GM12892 (cell line): ENCODE results near the gene PNMA6A. TPM values are rescaled to one million over a fixed set of nuclear protein-coding genes. Genes with fewer than 3 reads are reported as not detected.
"Not testable (repeated sequence)": the region's sequence is repeated elsewhere in the genome, so short reads cannot be mapped to it uniquely, and the experiment has no call there.

ENCODE experiments used
- DNase-seq: peaks from one replicate; pipeline ENCODE4 v3.0.0; 2011; ENCODE audit not compliant: insufficient read length
- FAIRE-seq: peaks from 2 replicates; lab custom pipeline; 2011; peaks lifted over from hg19 to GRCh38; lab: Jason Lieb, UNC
- POLR2A ChIP-seq: IDR thresholded peaks from 2 replicates; pipeline ENCODE4 v1.6.1; 2011; ENCODE audit warnings: low read depth, low read length, control low read depth
- POLR2AphosphoS5 ChIP-seq: IDR thresholded peaks from 2 replicates; pipeline ENCODE4 v1.6.1; 2011; ENCODE audit warnings: low read depth, low read length, control low read depth
- TAF1 ChIP-seq: IDR thresholded peaks from 2 replicates; pipeline ENCODE4 v1.6.1; 2011; ENCODE audit warnings: low read depth, mild to moderate bottlenecking, control low read depth, low read length, borderline replicate concordance
- polyA plus RNA-seq: library from polyadenylated mRNA; unstranded; fragments of >200 nt; gene quantifications from one replicate; pipeline ENCODE4 v1.2.1, GENCODE V29; 2012; ENCODE audit warnings: missing spikeins, inconsistent platforms; ENCODE audit not compliant: missing spikeins

Gene PNMA6A
- polyA plus RNA-seq = 0.19 TPM

DNA sequence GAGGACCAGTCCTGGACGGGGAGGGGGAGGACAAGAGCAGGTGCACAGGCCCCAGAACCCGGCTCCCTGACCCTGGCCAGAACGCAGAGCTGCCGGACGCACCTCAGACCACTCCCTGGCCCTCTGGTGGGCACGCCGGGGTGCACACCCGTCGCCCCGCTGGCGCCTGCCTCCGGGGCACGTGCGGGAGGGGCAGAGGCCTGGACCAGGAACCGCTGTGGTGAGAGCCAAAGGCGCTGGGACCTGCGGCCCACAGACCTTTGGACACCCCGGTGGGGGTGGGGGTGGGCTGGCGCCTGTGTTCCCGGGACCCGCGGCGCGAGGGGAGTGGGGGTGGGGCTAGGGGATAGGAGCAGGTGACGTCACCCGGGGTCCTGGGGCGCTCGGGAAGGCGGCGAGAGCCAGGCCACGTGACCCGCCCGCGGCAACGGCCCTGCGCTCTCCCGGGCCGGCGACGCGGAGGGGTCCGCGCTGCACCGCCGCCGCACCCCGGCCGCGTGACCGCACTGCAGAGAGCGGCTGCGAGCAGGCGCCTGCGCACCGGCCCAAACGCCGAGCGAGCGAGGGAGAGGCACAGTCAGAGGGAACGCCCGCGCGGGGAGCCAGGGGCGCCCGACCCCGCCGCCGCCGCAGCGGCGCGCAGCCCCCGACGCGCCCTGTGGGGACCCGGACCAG, at the start of gene PNMA6A:
Gene PNMA6A, plus strand, starts transcription at position 546 of the 675 bp plus-strand sequence. CDS start 609 bp downstream, outside the sequence.
- DNase-seq, FAIRE-seq: not testable (repeated sequence)

DNA sequence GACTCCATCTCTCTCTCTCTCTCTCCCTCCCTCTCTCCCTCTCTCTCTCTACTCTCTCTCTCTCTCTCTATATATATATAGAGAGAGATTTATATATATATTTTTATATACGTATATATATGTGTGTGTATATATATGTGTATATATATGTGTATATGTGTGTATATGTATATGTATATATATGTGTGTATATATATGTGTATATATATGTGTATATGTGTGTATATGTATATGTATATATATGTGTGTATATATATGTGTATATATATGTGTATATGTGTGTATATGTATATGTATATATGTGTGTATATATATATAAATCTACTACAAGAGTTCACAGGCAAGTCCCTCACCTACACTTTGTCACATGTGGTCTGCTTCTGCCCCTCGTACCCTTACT, 45.8 kb upstream of the PNMA6A start:
- not testable (repeated sequence) for FAIRE-seq, DNase-seq

DNA sequence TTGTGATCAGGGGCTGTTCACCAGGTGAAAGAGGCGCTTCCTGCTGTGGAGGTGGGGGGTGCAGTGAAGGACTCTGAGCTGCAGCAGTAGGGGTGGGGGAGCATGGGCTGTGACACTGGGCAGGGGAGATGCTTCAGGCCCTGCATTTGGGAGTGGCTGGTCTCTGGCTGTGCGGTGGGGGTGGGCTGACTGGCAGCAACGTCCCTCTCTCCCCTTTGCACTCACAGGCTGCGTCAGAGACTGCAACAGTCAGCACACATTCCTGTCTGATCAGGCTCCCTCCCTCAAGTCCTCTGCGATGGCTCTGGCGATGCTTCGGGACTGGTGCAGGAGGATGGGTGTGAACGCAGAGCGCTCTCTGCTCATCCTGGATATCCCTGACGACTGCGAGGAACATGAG, 43.8 kb upstream of the PNMA6A start:
- not testable (repeated sequence) for DNase-seq, FAIRE-seq

DNA sequence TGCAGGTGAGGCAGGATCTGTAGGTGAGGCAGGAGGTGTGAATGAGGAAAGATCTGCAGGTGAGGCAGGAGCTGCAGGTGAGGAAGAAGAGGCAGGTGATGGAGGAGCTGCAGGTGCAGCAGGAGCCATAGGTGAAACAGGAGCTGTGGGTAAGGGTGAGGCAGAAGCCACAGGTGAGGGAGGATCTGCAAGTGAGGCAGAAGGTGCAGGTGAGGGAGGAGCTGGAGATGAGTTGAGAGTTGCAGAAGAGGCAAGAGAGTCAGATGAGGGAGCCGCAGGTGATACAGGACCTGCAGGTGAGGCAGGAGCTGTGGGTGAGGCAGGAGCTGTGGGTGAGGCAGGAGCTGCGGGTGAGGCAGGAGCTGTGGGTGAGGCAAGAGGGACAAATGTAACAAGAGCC, 43.1 kb upstream of the PNMA6A start:
- FAIRE-seq = no peak
- TF ChIP-seq TAF1 (no peak), POLR2AphosphoS5 (no peak), POLR2A (no peak)
- no peak for DNase-seq

DNA sequence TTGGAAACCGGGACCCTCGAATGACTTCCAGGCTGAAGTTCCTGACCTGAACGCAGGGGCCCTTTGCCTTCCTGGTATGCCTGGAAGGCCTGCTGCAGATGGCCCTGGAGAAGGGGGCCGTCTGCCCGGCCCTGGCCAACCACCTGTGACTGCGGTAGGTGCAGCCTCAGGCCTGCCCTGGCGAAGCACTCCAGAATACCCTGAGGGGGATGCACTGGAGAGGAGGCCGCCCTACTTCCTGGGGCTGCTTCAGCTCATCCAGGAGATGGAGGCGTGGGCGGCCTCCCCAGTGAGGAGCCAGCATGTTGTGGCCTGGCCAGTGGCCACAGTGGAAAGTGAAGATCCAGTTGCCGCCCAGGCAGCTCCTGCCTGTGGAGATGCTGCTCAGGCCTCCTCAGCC, 42.4 kb upstream of the PNMA6A start:
- FAIRE-seq (no peak), DNase-seq (no peak)
- no peak for TF ChIP-seq POLR2A
- TF ChIP-seq TAF1 = no peak
- no peak for TF ChIP-seq POLR2AphosphoS5

DNA sequence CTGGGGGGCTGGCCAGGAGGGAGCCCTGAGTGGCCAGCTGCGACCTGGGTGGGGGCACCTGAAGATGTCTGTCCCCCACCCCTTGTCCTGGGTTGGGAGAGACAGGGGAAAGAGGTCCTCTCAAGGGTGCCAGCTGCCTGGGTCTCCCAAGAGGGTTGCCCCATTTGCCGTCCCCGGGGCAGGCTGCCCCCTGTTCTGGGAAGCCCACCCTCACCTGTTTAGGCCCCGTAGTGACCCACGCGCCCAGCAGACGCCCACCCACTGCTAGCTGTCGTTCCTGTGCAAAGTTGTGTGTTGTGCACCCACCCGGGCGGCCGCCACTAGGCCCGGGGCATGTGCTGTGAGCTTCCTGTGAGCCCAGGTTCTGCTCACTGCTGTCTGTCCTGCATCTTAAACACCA, 41.5 kb upstream of the PNMA6A start:
- no peak for FAIRE-seq

DNA sequence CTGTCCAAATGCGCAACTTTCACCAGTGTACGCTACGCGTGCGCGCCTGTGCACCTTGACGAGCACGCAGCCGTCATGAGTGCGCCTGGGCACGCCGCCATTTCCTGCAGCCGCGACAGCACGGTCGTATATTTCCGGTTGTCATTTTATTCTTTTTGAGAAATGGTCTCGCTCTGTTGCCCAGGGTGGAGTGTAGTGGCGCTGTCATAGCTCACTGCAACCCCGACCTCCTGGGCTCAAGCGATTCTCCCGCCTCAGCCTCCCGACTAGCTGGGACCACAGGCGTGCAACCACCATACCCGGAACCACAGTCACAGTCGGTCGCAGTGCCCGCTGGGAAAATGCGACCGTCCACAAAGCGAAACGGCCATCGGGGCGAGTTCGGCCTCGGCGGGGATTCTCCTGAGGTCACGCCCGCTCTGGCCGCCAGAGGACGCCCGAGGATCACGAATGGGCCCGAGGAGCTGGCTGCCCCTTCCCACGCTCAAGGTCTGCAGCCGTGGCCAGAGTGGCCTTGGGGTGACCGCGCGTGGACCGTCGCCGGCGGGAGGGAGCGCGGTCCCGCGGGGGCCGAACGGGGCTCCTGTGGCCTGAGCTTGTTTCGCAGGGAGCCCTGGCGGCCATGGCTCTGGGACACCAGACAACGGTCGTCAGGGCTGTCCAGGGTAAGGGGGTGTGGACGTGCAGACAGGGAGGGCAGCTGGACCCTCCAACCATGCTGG, 39.7 kb upstream of the PNMA6A start:
- FAIRE-seq = peak; percentile 78
- TF ChIP-seq POLR2A = no peak; the same call in 1 of the 2 replicates
- no peak for TF ChIP-seq POLR2AphosphoS5
- DNase-seq = peak; percentile 69

More for the DNA sequence above, 41.5 kb upstream of the PNMA6A start:
- DNase-seq = no peak
- TF ChIP-seq POLR2AphosphoS5 (no peak), POLR2A (no peak), TAF1 (no peak)

DNA sequence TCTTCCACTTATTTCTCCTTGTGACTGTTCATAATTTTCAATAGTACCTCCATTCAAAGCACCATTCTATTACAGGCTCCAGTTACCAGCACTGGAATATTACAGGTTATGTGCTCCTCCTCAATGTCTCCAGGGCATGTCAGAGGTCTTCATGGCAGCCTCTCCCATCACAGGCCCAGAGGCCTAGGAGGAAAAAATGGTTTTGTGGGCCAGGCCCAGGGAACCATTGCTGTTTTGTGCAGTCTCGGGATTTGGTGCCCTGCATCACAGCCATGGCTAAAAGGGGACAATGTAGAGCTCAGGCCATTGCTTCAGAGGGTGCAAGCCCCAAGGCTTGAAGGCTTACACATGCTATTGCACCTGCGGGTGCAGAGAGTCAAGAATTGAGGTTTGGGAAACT, 23.2 kb upstream of the PNMA6A start:
- FAIRE-seq = no peak
- TF ChIP-seq POLR2A = no peak
- no peak for TF ChIP-seq TAF1
- no peak for TF ChIP-seq POLR2AphosphoS5

DNA sequence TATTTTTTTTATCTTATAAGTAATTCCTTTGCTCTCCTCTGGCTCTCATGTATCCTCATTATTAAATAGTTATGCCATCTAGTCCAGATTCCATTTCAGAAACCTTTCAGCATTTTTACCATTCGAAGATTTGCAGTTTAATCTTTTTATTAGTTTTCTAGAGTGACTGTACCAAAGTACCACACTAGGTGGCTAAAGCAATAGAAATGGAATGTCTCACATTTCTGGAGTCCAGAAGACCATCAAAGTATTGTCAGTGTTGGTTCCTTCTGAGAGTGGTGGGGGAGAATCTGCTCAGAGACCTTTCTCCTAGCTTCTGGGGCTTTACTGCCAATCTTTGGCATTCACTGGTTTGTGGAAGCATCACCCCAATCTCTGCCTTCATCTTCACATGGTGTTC, 19.7 kb upstream of the PNMA6A start:
- no peak for DNase-seq
- no peak for TF ChIP-seq POLR2AphosphoS5
- no peak for TF ChIP-seq POLR2A
- no peak for TF ChIP-seq TAF1
- no peak for FAIRE-seq

More for the DNA sequence above, 23.2 kb upstream of the PNMA6A start:
- no peak for DNase-seq

DNA sequence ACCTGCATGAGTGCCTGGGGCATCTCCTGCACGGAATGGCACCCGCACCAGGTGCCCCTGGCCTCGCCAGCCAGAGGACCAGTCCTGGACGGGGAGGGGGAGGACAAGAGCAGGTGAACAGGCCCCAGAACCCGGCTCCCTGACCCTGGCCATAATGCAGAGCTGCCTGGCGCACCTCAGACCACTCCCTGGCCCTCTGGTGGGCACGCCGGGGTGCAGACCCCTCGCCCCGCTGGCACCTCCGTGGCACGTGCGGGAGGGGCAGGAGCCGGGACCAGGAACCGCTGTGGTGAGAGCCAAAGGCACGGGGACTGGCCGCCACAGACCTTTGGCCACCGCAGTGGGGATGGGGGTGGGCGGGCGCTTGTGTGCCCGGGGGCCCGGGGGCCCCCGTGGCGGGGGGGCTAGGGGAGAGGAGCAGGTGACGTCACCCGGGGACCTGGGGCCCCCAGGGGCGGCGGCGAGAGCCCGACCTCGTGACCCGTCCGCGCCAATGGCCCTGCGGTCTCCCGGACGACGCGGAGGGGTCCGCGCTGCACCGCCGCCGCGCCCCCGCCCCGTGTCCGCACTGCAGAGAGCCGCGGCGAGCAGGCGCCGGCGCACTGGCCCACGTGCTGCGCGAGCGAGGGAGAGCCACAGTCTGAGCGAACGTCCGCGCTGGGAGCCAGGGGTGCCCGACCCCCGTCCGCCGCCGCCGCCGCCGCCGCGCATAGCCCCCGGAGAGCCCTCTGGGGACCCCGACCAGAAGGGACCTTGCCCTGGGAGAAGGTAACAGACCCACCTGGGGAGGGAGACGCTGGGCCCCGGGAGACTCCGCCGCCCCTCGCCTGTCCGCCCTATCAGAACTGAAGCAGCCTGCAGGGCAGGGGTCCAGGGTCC, 16.1 kb upstream of the PNMA6A start, which contains the start of gene PNMA3:
Gene PNMA3, plus strand, starts transcription at position 600 of the 879 bp plus-strand sequence. CDS start 586 bp downstream, outside the sequence.
- DNase-seq (no peak), FAIRE-seq (no peak)
- TF ChIP-seq TAF1 (no peak), POLR2AphosphoS5 (no peak), POLR2A (no peak)

DNA sequence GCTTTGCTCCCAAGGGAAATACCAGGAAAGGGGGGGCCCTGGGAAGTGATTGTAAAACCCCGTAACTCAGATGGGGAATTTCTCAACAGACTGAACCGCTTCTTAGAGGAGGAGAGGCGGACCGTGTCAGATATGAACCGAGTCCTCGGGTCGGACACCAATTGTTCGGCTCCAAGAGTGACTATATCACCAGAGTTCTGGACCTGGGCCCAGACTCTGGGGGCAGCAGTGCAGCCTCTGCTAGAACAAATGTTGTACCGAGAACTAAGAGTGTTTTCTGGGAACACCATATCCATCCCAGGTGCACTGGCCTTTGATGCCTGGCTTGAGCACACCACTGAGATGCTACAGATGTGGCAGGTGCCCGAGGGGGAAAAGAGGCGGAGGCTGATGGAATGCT, 15.0 kb upstream of the PNMA6A start:
- FAIRE-seq (no peak), DNase-seq (no peak)
- no peak for TF ChIP-seq TAF1
- TF ChIP-seq POLR2A = no peak
- no peak for TF ChIP-seq POLR2AphosphoS5
